Measurements from ENCODE around the gene SCNM1. TPM values are rescaled to one million over a fixed set of nuclear protein-coding genes. Genes with fewer than 3 reads are reported as not detected.

The SCNM1 gene
- total and polyA plus RNA-seq, 4 donors, result 30.0 to 73.8 (median 41.0) TPM

DNA sequence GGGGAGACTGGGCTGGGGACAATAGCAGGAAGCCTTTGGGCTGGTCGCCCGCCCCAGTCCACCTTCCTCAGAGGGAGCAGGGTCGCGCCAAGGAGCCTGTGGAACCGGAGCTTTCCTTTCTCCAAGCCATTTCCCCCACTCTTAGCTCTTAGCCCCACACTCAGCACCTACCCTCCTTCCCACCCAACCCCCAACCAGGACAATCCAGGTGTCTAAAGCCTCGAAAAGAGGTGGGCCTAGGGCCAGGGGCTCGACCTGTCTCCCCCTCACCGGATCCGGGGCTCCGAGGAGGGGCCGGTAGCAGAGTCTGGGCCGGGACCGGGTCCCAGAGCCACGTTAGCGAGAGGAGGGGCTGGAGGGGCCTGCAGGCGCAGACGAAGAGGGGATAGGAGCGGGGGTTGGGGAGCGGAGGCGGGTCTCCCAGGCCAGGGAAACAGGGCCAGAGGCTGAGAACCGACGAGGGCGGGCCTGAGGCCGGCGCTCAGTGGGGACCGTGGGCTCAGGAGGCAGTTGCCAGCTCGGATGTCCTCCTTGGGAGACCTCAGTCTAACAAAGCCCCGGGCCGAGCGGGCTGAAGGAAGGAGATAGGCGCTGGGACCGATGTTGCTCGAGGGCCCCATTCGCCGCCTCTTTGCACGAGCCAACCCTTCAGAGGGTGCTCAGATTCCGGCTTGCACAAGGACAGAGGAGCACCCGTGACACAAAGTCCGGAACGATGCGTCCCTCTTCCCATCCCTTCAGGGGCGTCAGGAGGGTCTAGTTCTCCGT is 20.5 kb upstream of the SCNM1 start:
- DNase-seq (peak; percentile 35 to 50 (median 50)), ATAC-seq (ENCODE audit: insufficient read depth, low FRiP score) (no peak)
- Histone ChIP-seq H3K36me3 (ENCODE audit: control insufficient read depth in 4 of 4, insufficient read depth in 4 of 4, low read length in 4 of 4) (peaks cover 0 to 7% (median 2%) of the 10 kb centered on the region in 4 donors), H3K4me1 (ENCODE audit: control insufficient read depth in 5 of 5, insufficient read depth in 5 of 5, low read length in 5 of 5) (peaks cover 7 to 32% (median 12%) of the 10 kb centered on the region in 5 donors), H3K27me3 (ENCODE audit: control insufficient read depth in 3 of 3, insufficient read depth in 3 of 3, low read length in 2 of 3) (no peaks in the 10 kb centered on the region), H3K9ac (ENCODE audit: insufficient read depth in 1 of 2, low read length in 2 of 2) (peak overlapping the region in 1 of 2 donors; percentile 76), H3K9me3 (ENCODE audit: control insufficient read depth in 4 of 4, insufficient read depth in 3 of 4, low read length in 3 of 4) (no peaks in the 10 kb centered on the region), H3K27ac (ENCODE audit: low read depth in 1 of 2, low read length in 1 of 2) (peak overlapping the region in 1 of 2 donors; percentile 84), H3K4me3 (peak overlapping the region; percentile 60)
- WGBS, 2 donors, result 19 to 21% methylated on average over 36 to 43 of the region's 43 CpGs
- TF ChIP-seq, protein P1, sequence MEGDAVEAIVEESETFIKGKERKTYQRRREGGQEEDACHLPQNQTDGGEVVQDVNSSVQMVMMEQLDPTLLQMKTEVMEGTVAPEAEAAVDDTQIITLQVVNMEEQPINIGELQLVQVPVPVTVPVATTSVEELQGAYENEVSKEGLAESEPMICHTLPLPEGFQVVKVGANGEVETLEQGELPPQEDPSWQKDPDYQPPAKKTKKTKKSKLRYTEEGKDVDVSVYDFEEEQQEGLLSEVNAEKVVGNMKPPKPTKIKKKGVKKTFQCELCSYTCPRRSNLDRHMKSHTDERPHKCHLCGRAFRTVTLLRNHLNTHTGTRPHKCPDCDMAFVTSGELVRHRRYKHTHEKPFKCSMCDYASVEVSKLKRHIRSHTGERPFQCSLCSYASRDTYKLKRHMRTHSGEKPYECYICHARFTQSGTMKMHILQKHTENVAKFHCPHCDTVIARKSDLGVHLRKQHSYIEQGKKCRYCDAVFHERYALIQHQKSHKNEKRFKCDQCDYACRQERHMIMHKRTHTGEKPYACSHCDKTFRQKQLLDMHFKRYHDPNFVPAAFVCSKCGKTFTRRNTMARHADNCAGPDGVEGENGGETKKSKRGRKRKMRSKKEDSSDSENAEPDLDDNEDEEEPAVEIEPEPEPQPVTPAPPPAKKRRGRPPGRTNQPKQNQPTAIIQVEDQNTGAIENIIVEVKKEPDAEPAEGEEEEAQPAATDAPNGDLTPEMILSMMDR (IDR thresholded peaks at IDR 0.05; ENCODE audit: control extremely low read depth, extremely low read depth), result no peak

DNA sequence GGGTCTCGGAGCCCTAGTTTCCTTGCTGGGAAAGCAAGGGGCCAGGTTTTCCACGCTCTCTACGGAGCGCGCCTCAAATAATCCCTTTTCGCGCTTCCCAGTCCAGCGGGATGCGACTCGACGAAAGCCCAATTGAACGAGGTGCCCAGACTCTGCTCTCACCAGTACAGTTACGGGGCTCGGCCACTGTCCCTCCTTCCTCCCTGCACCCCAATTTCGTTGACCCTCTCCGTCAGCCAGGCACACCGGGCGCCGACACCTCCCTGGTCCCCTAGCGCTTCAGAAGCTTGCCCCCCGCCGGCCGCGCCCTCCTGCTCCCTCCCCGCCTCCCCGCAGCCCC is 19.9 kb upstream of the SCNM1 start:
- peak overlapping the region; percentile 60 for H3K4me3 ChIP-seq
- ATAC-seq (ENCODE audit: insufficient read depth, low FRiP score), result no peak
- no peaks in the 10 kb centered on the region for H3K27me3 ChIP-seq (ENCODE audit: control insufficient read depth in 3 of 3, insufficient read depth in 3 of 3, low read length in 2 of 3)
- peak overlapping the region in 1 of 2 donors; percentile 76 for H3K9ac ChIP-seq (ENCODE audit: insufficient read depth in 1 of 2, low read length in 2 of 2)
- peak overlapping the region; percentile 43 to 84 for H3K27ac ChIP-seq (ENCODE audit: low read depth in 1 of 2, low read length in 1 of 2)
- DNase-seq, result no peak
- WGBS, 2 donors, result 0 to 1% methylated on average over 26 of the region's 26 CpGs
- H3K4me1 ChIP-seq (ENCODE audit: control insufficient read depth in 5 of 5, insufficient read depth in 5 of 5, low read length in 5 of 5), result peaks cover 7 to 32% (median 12%) of the 10 kb centered on the region in 5 donors
- H3K9me3 ChIP-seq (ENCODE audit: control insufficient read depth in 4 of 4, insufficient read depth in 3 of 4, low read length in 3 of 4), result no peaks in the 10 kb centered on the region
- TF ChIP-seq, protein P1 (IDR thresholded peaks at IDR 0.05; ENCODE audit: control extremely low read depth, extremely low read depth), result no peak
- peaks cover 0 to 7% (median 1%) of the 10 kb centered on the region in 4 donors for H3K36me3 ChIP-seq (ENCODE audit: control insufficient read depth in 4 of 4, insufficient read depth in 4 of 4, low read length in 4 of 4)

DNA sequence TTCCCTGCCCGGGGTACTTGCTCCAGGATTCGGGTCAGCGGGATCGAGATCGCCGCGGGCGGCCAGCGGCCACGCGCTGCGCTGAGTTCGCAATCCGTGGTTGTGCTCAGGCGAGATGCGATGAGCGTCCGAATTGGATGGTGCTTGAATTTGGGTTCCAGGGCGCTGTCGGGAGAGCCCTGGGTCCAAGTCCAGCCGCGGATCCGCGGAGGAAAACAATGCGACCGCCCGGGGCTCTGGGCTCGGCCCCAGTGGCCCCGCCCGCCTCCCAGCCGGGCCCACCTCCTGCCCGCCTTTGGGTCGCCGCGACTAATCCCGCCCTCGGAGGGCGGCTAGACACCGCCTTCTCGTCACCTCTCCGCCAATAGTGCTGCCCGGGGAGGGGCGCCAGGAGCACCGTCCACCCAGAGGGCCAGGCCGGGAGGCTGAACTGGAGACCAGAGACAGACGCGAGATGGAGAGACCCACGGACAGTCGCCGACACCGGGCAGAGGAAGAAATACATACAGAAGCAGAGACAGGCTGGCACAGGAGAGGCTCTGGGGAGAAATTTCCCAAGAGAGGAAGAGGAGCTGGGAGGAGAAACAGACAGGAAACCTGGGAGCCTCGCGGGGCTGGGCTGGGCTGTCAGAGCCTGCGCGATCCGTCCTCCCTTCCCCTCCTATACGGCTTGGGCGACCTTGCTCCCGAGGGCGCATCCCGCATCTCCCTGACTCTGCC is 19.4 kb upstream of the SCNM1 start, which contains the start of gene SEMA6C:
TSS of gene SEMA6C (minus strand) at position 220 of the 720 bp plus-strand sequence. CDS start 4,010 bp downstream, outside the sequence.
- peaks cover 0 to 7% (median 1%) of the 10 kb centered on the region in 4 donors for H3K36me3 ChIP-seq (ENCODE audit: control insufficient read depth in 4 of 4, insufficient read depth in 4 of 4, low read length in 4 of 4)
- peak within 1 kb of the TSS; percentile 6 to 76 for H3K9ac ChIP-seq (ENCODE audit: insufficient read depth in 1 of 2, low read length in 2 of 2)
- DNase-seq (peak; percentile 94 to 97 (median 95)), ATAC-seq (ENCODE audit: insufficient read depth, low FRiP score) (peak; percentile 98)
- no peaks in the 10 kb centered on the region for H3K9me3 ChIP-seq (ENCODE audit: control insufficient read depth in 4 of 4, insufficient read depth in 3 of 4, low read length in 3 of 4)
- peak within 1 kb of the TSS; percentile 72 to 84 for H3K27ac ChIP-seq (ENCODE audit: low read depth in 1 of 2, low read length in 1 of 2)
- H3K27me3 ChIP-seq (ENCODE audit: control insufficient read depth in 3 of 3, insufficient read depth in 3 of 3, low read length in 2 of 3), result no peaks in the 10 kb centered on the region
- peaks cover 7 to 32% (median 12%) of the 10 kb centered on the region in 5 donors for H3K4me1 ChIP-seq (ENCODE audit: control insufficient read depth in 5 of 5, insufficient read depth in 5 of 5, low read length in 5 of 5)
- H3K4me3 ChIP-seq, result peak within 1 kb of the TSS; percentile 60
- WGBS, 2 donors, result 0% methylated on average over 55 to 61 of the region's 61 CpGs
- TF ChIP-seq, protein P1 (IDR thresholded peaks at IDR 0.05; ENCODE audit: control extremely low read depth, extremely low read depth), result no peak
